Measurements from ENCODE around the gene KANK4. TPM values are rescaled to one million over a fixed set of nuclear protein-coding genes. Genes with fewer than 3 reads are reported as not detected.

KANK4 gene
- total and polyA plus RNA-seq, 2 of the 8 experiments (the other 6 are each of a cell fraction or from before 2014, with no cell fraction given): 0.22 to 0.26 TPM

GRCh38 chr1:62288662-62289061 is 30.6 kb downstream of the KANK4 start:
- Histone ChIP-seq H2BK12ac (ENCODE audit: low read depth, low read length) (no peak overlapping the region), H3K4me2 (ENCODE audit: insufficient read depth in 1 of 2, low read depth in 2 of 2, low read length in 2 of 2) (no peak overlapping the region), H3K9me3 (ENCODE audit: insufficient read depth in 2 of 2, low read depth in 1 of 2, low read length in 1 of 2) (no peaks in the 10 kb centered on the region), H2BK120ac (replicated peaks; ENCODE audit: low read depth, low read length) (no peak overlapping the region), H3K36me3 (ENCODE audit: control insufficient read depth in 2 of 4, insufficient read depth in 4 of 4, low read length in 3 of 4) (no peaks in the 10 kb centered on the region), H3K9ac (replicated peaks in 1 of 4; ENCODE audit: extremely low read depth in 1 of 4, low read depth in 3 of 4, low read length in 3 of 4) (no peak overlapping the region), H4K20me1 (replicated peaks in 1 of 2; ENCODE audit: control insufficient read depth in 1 of 2, insufficient read depth in 2 of 2, low read length in 2 of 2) (peaks cover 0 to 2% of the 10 kb centered on the region in 2 experiments), H2BK20ac (ENCODE audit: low read length) (no peak overlapping the region), H4K91ac (replicated peaks; ENCODE audit: insufficient read length, low read length) (no peak overlapping the region), H3K4ac (replicated peaks; ENCODE audit: insufficient read length, low read depth, low read length) (no peak overlapping the region), H3K56ac (replicated peaks; ENCODE audit: insufficient read length, low read depth, low read length) (no peak overlapping the region), H3K4me3 (ENCODE audit: extremely low read depth in 1 of 4, insufficient read depth in 2 of 4, low read depth in 3 of 4, low read length in 4 of 4) (no peak overlapping the region), H4K8ac (ENCODE audit: extremely low read depth, insufficient read depth, low read length) (no peak overlapping the region), H2AFZ (ENCODE audit: low read length) (no peak overlapping the region), H3K4me1 (replicated peaks in 1 of 4; ENCODE audit: control insufficient read depth in 3 of 4, insufficient read depth in 4 of 4, low read length in 3 of 4) (peaks cover 10 to 20% (median 12%) of the 10 kb centered on the region in 4 experiments), H3K27me3 (replicated peaks in 1 of 4; ENCODE audit: control insufficient read depth in 3 of 4, extremely low read depth in 1 of 4, insufficient read depth in 3 of 4, low read length in 3 of 4) (peaks cover 12 to 55% (median 45%) of the 10 kb centered on the region in 4 experiments), H2BK15ac (ENCODE audit: low read length) (no peak overlapping the region), H3K18ac (ENCODE audit: extremely low read depth, low read length) (no peak overlapping the region), H3K79me1 (ENCODE audit: low read depth, low read length) (no peaks in the 10 kb centered on the region), H2BK5ac (ENCODE audit: low read depth, low read length) (no peak overlapping the region), H4K5ac (ENCODE audit: insufficient read length, low read depth, low read length) (no peak overlapping the region), H3K23me2 (ENCODE audit: low read depth, low read length) (no peaks in the 10 kb centered on the region; the same call in 1 of the 2 replicates), H3K79me2 (ENCODE audit: control insufficient read depth in 1 of 2, insufficient read depth in 2 of 2, low read length in 2 of 2) (no peaks in the 10 kb centered on the region), H3K23ac (ENCODE audit: insufficient read length) (no peak overlapping the region), H3K27ac (ENCODE audit: low read depth, low read length) (no peak overlapping the region), H2AK5ac (ENCODE audit: low read depth, low read length) (no peak overlapping the region), H3K14ac (ENCODE audit: insufficient read length) (no peak overlapping the region)
- no peak for FAIRE-seq
- ChIA-PET POLR2A (ENCODE audit: partially characterized antibody) (no interaction called here), CTCF (ENCODE audit: partially characterized antibody) (interaction anchor here (1.0 to 1.3 kb wide), 2 partner anchors 9 to 12 kb away, joined by 3 to 5 read pairs; no protein-coding TSS in a partner anchor)
- WGBS, 2 experiments (ENCODE audit: extremely low coverage in 1 of 2, insufficient coverage in 1 of 2, insufficient read length in 1 of 2, insufficient replicate concordance in 2 of 2, low coverage in 1 of 2, low lambda C conversion rate in 2 of 2, missing lambda C conversion rate in 1 of 2): 94% methylated on average over 4 of the region's 4 CpGs; no CpG with 5 or more reads in 1 of the 2 experiments
- no peak for DNase-seq (ENCODE audit: low read depth in 1 of 2, low spot score in 2 of 2)
- TF ChIP-seq ATF2 (IDR thresholded peaks at IDR 0.05; ENCODE audit: low read length): no peak
- no peak for TF ChIP-seq PHF8 (conservative IDR thresholded peaks at IDR 0.05; ENCODE audit: low read depth, low read length)
- TF ChIP-seq CHD1 (IDR thresholded peaks at IDR 0.05; ENCODE audit: low read depth, low read length): no peak
- TF ChIP-seq CBX5 (IDR thresholded peaks at IDR 0.05; ENCODE audit: low read depth, low read length): no peak
- no peak for TF ChIP-seq JUN (IDR thresholded peaks at IDR 0.05; ENCODE audit: low read depth, low read length)
- TF ChIP-seq TCF12 (IDR thresholded peaks at IDR 0.05; ENCODE audit: low read depth, low read length): no peak
- no peak for TF ChIP-seq RXRA (IDR thresholded peaks at IDR 0.05; ENCODE audit: insufficient read depth, low read depth, low read length)
- no peak for TF ChIP-seq USF2 (IDR thresholded peaks at IDR 0.05; ENCODE audit: low read length)
- no peak for TF ChIP-seq TBP (IDR thresholded peaks at IDR 0.05; ENCODE audit: low read depth, low read length)
- no peak for TF ChIP-seq FOSL1 (IDR thresholded peaks at IDR 0.05; ENCODE audit: insufficient read depth, low read depth, low read length)
- no peak for TF ChIP-seq RBBP5 (IDR thresholded peaks at IDR 0.05; ENCODE audit: borderline replicate concordance, low read depth, low read length)
- TF ChIP-seq POLR2AphosphoS5 (IDR thresholded peaks at IDR 0.05; ENCODE audit: low read depth, low read length): no peak

All from H1 (cell line).